GM18858 (cell line): Measurements from ENCODE around the gene ACAD10.
"Not testable (repeated sequence)": the region's sequence is repeated elsewhere in the genome, so short reads cannot be mapped to it uniquely, and the experiment has no call there.

Experiments used
- ATAC-seq: cut with Tn5 transposase; IDR thresholded peaks from one replicate; pipeline ENCODE4 v1.9.1; 2021; ENCODE audit not compliant: unreplicated experiment

The ACAD10 gene

DNA sequence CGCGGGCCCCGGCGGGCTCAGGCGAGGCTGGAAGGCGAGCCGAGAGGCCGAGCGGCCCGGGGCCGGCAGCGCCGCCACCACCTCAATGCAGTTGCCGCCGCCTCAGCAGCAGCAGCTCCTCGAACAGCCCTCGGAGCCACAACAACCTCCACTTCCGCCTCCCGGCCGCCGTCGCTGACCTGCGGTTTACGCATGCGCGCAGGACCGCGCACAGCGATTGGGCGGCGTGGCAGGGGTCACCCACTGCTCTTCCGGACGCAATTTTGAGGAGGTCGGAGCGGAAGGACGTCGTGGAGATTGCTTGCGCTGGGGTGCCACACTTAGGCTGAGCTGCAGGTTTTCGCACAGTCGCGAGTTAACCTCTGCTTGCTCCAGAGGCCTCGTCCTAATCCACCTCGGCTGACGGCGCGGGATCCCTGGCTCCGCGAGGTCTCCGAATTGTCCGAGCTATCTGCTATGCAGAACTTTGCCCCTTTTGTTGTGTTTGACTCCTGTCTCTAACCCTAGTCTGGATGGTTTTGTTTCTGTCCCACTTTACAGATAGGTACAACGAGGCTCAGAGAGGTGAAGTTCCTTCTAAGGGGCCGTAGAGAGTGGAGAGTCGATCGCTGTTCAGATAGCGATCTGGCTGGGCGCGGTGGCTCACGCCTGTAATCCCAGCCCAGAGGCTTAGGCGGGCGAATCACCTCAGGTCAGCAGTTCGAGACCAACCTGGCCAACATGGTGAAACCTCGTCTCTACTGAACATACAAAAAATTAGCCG is at the start of gene ACAD10, which contains the start of gene BRAP:
Gene ACAD10, plus strand, starts transcription at position 243 of the 763 bp plus-strand sequence. CDS start 6,657 bp downstream, outside the sequence.
Gene BRAP, minus strand, starts transcription at position 146 of the 763 bp plus-strand sequence. CDS start 164 bp downstream, outside the sequence.
- ATAC-seq = peak; percentile 87

DNA sequence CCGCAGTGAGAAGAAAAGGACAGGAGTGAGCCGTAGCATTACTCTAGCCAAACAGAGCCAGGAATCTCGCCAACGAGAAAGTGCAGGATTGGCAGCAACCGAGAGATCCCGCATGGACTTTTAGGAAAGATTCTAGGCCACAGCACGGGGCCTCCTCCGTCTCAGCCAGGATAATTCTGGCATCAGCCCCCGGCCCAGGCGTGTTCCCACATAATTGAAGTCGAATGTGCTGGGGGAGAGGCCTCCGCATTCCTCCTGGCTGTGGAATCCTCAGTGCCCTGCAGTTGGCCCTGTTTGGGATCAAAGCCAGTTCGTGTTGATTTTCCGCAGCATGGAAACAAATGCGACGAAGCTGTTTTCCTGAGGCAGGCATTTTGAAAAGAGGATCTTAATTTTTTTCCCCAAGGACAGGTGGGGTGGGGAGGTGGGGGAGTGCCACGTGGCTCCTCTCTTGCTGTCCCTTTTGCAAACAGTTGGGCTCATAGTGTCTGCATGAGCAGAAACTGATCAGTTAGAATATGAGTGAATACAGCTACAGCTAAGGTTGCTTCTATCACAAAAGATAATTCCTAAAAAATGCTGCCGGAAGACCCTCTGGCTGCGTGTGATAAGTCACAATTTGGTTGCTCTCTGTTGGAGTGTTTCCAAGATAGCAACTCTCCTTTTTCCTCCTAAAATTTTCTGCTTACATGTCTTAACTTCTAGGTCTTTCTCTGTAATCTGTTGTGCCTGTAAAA is 49.5 kb upstream of the ACAD10 start:
- ATAC-seq = no peak

DNA sequence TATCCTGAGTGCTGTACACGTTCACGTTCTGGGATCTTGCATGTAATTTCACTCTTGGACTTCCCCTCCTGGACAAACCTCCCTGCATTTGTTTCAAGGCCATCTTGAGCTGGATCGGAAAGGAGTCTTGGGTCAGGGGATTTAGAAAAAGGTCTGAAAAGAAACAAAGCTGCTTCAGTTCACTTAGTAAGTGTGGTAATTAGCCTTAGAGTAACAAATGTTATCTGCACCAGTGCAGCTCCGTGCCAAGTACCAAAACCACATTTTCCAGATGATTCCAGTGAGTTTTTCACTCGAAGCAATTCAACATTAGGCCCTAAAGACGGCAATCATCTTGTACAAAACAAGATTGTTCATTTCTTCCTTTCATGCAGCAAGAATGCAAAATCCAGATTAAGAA is 47.3 kb upstream of the ACAD10 start:
- ATAC-seq = no peak

DNA sequence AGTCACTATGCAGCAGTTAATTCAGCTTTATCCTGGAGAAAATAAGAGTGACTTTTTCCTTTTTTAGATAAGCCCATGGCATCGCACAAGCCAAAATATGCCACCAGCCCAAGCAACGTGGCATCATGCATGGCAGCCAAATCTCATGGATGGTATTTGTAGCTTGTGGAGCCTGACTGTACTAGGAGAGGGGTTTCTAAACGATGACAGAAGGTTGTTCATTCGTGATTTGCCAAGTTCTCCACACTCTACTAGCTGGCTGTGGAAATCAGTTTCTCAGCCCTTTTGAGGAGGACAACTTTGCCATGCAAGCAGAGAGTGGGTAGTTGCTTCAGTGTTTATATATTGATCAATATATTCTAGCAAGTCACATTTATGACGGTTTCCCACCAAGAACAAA is 45.3 kb upstream of the ACAD10 start:
- ATAC-seq = no peak

DNA sequence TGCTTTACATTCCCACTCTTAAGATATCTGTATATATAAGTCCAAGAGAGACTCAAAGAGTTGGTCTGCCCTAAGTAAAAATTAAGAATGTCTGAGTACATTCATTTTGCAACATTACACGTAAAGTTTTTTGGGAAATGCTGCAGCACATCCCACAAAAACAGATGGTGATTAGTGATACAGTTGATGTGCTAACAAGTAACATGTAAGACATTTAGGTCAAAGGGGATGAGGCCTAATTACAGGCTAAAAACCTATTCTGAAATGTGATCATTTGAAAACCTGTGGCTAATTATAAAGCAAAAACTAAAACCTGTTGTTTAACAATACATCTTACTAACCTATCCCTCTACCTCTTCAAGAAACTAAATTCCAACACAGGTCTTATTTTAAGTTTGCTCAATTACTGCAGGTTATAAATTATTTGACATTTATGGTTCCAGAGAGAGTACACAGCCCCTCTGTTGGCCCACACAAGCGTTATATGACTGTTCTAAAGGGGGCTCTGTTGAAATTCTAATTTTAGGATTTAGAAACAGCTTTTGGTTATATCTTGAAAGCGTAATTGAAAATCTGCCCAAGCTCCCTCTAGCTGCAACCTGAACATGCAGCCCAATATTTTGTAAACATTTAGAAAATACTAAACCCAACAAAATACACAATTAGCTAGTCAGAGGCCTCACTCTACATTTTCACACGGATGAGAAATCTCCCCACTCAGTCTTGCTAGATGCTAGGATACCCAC is 43.0 kb upstream of the ACAD10 start:
- no peak for ATAC-seq

DNA sequence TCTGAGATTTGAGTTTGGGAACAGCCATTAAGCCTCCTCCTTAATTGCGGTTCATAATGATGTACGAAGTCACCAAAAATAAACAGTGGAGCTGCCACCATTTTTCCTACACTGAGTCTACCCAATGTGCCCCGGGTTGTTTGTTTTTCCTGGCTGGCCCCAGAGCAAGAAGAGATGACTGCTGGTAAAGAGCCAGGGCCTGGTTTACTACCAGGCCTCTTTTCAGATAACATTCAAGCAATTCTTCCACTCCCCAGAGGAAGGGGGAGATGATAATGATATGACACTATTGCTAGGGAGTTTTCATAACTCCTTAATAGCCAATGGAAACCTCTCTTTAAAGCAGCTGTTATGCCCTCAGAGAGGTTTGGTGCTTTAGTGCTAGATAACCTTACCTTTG is 42.4 kb upstream of the ACAD10 start:
- ATAC-seq = no peak

DNA sequence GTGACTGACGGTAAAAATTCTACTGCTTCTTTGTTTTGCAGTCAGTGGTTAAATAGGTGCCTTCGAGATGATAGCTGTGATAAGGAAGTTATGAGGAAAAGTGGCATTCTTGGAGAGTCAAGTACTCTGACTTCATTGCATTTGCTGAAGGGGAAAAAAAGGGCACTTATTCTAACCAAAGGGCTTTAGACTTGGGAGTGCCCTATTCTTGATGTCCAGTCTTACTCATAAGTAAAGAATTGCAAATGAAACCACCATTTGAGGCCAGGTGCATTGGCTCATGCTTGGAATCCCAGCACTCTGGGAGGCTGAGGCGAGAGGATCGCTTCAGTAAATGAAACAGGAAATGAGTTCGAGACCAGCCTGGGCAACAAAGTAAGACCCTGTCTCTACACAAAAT is 40.4 kb upstream of the ACAD10 start:
- ATAC-seq = no peak

DNA sequence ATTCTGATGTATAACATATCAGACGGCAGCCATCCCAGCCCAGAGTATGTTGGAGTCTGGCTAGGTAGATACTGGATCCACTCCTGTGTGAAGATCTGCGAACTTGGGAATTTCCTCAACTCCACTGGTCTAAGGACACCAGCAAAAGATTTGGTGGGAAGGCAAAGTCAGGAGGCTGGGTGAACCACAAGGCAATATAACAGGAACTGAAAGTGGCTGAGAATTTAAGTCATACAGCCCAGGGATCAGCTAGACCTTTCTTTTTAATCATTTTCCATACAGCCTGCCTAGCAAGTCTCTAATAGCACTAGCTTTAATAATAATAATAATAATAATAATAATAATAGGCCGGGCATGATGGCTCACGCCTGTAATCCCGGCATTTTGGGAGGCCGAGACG is 34.9 kb upstream of the ACAD10 start:
- ATAC-seq = no peak

DNA sequence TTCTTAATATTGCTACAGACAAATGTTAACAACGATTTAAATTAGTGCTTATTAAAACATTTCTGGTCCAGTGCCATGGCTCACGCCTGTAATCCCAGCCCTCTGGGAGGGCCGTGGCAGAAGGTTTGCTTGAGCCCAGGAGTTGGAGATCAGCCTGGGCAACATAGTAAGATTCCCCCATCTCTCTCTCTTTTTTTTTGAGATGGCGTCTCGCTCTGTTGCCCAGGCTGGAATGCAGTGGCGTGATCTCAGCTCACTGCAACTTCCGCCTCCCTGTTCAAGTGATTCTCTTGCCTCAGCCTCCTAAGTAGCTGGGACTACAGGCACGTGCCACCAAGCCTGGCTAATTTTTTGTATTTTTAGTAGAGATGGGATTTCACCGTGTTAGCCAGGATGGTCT is 33.3 kb upstream of the ACAD10 start:
- ATAC-seq = not testable (repeated sequence)

DNA sequence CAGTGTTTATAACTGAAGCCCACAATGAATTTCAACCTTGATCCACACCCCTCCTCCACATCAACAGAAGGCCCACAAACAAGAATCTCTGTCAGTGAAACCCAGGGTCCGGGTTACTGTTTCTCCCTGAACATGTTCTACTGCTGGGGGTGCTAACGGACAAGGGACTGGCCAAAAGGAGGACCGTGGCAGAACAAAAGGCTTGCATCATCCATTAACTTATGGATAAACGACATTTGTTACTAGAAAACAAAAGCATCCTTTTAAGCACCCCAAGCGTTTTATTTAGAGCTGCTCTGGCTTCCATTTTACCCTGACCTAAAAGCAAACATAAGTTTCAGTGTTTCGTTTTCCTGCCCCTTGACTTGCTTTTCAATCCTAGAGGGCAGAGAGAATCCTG is 32.3 kb upstream of the ACAD10 start:
- no peak for ATAC-seq

DNA sequence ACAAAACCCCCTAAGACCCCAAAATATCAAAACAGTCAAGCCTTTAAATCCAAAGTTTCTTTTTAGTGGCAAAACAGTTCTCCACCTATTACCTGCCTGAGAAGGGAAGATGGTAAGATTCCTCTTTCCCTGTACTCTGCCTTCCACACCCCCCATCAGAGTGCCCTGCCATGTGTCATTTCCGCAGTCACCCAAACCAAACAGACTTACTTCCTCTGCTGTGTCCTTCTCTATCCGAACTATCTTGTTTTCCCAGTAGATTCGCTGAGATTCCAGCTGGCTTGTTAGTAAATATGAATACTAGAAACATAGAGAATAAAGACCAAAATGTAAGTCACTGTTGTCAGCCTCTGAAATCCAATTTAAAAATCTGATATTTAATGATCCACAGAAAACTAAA is 30.5 kb upstream of the ACAD10 start:
- no peak for ATAC-seq

DNA sequence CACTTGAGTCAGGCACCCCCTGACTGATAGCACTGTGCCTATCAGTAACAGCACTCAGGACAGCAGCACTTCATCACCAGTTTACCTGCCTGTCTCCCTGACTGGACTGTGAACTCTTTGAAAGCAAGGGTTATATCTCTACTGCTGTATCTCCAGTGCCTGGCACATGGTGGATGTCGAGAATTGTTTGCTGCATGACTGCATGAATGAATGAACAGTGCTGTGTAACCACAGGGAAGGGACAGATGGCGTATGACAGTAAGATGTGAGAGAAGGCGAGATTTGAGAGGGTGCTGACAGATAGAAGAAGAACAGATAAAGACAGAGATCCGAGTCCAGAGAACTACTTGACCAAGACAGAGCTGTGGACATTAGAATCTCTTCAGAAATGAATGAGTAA is 29.8 kb upstream of the ACAD10 start:
- ATAC-seq = no peak

DNA sequence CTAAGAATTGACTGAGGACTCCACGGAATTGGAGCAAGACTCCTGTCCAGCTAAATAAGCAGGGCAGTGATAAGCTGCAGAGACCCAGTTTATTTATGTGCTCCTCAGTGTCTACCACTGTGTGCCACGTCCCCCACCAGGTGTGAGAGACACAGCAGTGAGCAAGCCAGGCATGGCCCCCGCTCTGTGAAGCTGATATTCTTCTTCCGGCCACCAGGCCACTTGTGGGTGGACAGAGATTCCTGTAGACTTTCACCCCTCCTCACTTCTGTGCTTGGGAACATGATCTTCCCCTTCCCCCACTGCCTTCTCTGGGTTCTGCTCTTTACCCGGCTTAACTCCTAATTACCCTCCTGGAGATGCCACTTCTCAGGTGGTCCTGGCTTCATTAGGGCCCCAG is 21.4 kb upstream of the ACAD10 start:
- no peak for ATAC-seq

DNA sequence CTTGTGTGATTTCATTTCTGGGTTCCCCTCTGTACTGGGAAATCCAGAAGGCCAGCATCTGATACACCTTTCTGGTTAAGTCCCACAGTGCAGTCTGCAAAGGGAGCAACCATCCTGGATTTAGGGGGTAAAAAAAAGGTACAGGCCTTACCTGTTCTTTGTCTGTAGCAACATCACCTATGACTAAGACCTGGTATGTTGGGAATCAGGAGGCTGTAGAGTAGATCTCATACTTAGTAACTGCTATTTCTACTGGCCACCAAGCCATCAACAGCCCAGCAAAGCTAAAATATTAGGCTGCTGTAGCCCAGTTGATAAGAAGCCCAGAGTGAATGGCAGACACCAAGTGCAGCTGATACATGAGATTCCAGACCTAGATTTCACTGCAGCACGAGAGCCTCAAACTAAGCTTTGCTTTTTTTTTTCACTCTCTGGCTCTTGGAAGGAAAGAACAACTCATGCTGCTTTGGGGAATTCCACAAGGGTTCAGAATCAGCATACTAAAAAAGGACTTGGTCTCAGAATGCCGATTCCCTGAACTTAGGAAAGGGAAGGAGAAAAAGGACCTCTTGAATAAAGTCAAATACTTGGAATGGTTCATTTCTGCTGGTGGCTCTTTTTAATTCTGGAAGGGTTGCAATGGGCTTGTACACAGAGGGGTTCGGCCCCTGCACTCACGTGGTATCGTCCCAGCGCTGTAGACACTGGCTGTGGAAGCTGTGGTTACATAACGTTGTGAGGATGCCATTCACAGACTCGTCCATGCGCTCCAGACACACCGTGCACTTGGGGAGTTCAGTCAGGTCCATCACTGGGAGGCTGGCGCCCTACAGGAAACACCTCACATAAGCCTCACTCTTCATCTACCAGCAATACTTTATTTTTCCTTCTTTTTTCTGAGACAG is 20.6 kb upstream of the ACAD10 start:
- ATAC-seq = no peak

DNA sequence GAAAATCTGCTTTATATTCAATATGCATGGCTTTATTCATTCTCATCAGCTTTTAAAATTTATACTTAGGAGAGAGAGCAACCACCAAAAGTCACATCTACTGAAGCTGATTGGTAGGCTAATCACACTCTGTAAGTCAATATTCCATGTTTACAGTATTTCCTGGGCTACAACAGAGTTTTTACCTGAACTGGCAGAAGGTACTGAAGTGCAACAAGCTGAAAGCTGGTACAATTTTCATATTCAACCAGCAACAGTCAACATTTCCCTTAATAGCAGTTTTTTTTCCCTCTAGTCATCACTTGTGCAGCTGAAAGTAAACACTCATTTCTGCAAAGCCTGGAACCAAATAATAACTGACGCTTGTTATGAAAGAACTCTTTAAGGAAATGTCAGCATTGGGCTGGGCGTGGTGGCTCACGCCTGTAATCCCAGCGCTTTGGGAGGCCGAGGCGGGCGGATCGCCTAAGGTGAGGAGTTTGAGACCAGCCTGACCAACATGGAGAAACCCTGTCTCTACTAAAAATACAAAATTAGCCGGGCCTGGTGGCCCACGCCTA is 13.0 kb upstream of the ACAD10 start:
- no peak for ATAC-seq

DNA sequence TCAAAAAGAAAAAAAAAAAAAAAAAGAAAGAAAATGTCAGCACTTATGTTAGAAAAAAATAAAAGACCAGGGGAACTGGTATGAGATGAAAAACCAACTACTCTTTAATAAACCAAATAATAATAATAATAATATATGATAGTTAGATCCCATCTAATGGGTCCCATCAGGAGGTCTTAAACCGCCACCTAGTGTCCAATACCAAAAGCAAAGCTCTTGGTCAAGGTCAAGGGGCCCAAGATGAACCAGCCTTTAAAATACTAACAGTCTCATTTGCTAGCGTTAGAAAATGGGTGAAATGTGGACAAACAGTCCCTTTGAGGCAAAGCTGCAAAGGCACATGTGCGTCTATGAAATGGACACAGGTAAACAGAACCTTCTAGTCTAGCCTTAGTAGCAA is 12.3 kb upstream of the ACAD10 start:
- ATAC-seq = no peak

DNA sequence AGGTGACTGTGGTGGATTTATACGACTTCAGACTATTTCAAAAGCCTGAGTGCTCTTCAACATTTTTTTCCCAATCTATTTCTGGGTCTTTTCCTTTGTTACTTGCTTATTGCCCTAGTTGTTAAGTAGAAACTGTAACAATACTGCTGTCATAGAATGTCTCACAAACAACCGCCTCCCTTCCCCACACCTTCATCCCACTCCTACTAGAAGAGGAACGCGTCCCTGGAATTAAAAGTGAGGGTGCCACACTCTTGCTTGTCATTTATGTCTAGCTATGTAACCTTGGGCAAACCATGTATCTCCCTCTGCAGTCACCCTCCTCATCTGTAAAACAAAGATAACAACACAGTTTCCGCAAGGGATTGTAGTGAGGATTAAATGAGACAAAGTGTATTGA is 8.7 kb upstream of the ACAD10 start:
- no peak for ATAC-seq

DNA sequence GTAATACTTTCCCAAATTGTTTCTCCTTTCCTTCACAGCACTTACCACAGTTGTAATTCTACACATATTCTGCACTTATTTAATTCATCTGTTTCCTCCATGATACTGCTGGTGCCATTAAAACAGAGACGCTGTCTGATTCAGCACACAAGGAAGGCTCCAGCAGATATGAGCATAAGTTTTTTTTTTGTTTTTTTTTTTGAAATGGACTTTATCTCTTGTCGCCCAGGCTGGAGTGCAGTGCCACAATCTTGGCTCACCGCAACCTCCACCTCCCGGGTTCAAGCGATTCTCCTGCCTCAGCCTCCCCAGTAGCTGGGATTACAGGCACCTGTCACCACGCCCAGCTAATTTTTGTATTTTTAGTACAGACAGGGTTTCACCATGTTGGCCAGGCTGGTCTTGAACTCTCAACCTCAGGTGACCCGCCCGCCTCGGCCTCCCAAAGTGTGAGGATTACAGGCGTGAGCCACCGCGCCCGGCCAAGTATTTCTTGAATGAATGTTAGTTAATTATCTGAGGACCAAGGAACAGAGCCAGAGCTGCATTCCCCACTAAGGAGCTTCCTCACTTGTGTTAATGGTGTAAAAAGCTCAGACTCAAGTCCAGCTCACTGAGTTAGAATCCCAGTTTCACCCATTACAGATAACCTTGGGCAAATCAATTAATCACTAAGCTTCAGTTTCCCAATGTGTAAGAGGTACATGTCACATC is 1.2 kb upstream of the ACAD10 start:
- not testable (repeated sequence) for ATAC-seq

DNA sequence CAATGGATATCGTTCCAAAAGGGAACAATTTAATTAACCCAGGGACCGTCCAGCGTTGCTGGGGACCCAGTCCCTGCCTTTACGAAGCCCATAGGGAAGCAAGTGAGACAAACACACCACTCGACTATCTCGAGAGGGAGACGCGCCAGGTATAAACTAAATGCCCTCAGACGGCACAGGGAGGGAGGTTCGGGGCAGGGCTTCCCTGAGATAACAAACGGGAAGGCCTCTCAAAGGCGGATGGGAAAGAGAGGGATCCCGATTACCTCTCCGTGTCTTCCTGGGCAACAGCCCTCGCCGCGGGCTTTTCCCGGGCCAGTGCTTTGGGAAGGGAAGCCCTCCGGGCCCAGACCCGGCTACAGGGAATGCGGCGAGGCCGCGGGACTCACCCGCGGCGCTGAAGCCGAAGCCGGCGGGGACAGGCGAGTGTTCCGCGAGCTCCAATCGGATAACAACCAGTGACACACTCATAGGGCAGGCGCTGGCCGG is 487 bp upstream of the ACAD10 start:
- no peak for ATAC-seq
